Endometrium (tissue), 2 donors: ENCODE results near the gene ZNF740.
"Not testable (repeated sequence)": the region's sequence is repeated elsewhere in the genome, so short reads cannot be mapped to it uniquely, and the experiment has no call there.

Experiments used
- FAIRE-seq: peaks from 2 replicates; lab custom pipeline; 2012; peaks lifted over from hg19 to GRCh38; lab: Jason Lieb, UNC
- donor health status: control.
- donor health status: control.

ZNF740 gene

GRCh38 chr12:53173085-53173715 is 7.3 kb upstream of the ZNF740 start:
- FAIRE-seq: no peak

- FAIRE-seq: no peak
Measured at GRCh38 chr12:53174881-53175491, 5.5 kb upstream of the ZNF740 start.

- no peak for FAIRE-seq
Measured at GRCh38 chr12:53176750-53177149, 3.8 kb upstream of the ZNF740 start.

- FAIRE-seq: not testable (repeated sequence)
Measured at GRCh38 chr12:53177447-53177846, 3.1 kb upstream of the ZNF740 start.

- not testable (repeated sequence) for FAIRE-seq
Measured at GRCh38 chr12:53178803-53179202, 1.7 kb upstream of the ZNF740 start.

- FAIRE-seq: no peak
Measured at GRCh38 chr12:53179687-53180219, 769 bp upstream of the ZNF740 start.

- FAIRE-seq: no peak
Measured at GRCh38 chr12:53180931-53181645, 566 bp downstream of the ZNF740 start.

- FAIRE-seq: no peak
Measured at GRCh38 chr12:53181935-53182334, 1.4 kb downstream of the ZNF740 start.

GRCh38 chr12:53182903-53183302 is 2.4 kb downstream of the ZNF740 start:
- FAIRE-seq: no peak

- no peak for FAIRE-seq
Measured at GRCh38 chr12:53184828-53185227, 4.3 kb downstream of the ZNF740 start.

GRCh38 chr12:53185582-53186153 is 5.1 kb downstream of the ZNF740 start:
- no peak for FAIRE-seq

- no peak for FAIRE-seq
Measured at GRCh38 chr12:53186745-53187144, 6.2 kb downstream of the ZNF740 start.

- FAIRE-seq: no peak
Measured at GRCh38 chr12:53187145-53187899, 6.8 kb downstream of the ZNF740 start.

GRCh38 chr12:53190108-53190729 is 9.7 kb downstream of the ZNF740 start:
- FAIRE-seq: no peak

GRCh38 chr12:53191096-53191884 is 10.8 kb downstream of the ZNF740 start:
- FAIRE-seq: no peak

- no peak for FAIRE-seq
Measured at GRCh38 chr12:53191885-53192530, 11.5 kb downstream of the ZNF740 start.

- no peak for FAIRE-seq
Measured at GRCh38 chr12:53192531-53193021, 12.1 kb downstream of the ZNF740 start.

GRCh38 chr12:53193040-53193439 is 12.5 kb downstream of the ZNF740 start:
- no peak for FAIRE-seq

- FAIRE-seq: no peak
Measured at GRCh38 chr12:53193985-53194716, 13.6 kb downstream of the ZNF740 start.
